HG02973 (cell line): ENCODE results near the gene RRP1B.
"Not testable (repeated sequence)": the region's sequence is repeated elsewhere in the genome, so short reads cannot be mapped to it uniquely, and the experiment has no call there.

Experiments
- ATAC-seq: cut with Tn5 transposase; IDR thresholded peaks from one replicate; pipeline ENCODE4 v1.9.1; 2021; ENCODE audit warnings: moderate library complexity; ENCODE audit not compliant: unreplicated experiment

Gene RRP1B, protein sequence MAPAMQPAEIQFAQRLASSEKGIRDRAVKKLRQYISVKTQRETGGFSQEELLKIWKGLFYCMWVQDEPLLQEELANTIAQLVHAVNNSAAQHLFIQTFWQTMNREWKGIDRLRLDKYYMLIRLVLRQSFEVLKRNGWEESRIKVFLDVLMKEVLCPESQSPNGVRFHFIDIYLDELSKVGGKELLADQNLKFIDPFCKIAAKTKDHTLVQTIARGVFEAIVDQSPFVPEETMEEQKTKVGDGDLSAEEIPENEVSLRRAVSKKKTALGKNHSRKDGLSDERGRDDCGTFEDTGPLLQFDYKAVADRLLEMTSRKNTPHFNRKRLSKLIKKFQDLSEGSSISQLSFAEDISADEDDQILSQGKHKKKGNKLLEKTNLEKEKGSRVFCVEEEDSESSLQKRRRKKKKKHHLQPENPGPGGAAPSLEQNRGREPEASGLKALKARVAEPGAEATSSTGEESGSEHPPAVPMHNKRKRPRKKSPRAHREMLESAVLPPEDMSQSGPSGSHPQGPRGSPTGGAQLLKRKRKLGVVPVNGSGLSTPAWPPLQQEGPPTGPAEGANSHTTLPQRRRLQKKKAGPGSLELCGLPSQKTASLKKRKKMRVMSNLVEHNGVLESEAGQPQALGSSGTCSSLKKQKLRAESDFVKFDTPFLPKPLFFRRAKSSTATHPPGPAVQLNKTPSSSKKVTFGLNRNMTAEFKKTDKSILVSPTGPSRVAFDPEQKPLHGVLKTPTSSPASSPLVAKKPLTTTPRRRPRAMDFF

DNA sequence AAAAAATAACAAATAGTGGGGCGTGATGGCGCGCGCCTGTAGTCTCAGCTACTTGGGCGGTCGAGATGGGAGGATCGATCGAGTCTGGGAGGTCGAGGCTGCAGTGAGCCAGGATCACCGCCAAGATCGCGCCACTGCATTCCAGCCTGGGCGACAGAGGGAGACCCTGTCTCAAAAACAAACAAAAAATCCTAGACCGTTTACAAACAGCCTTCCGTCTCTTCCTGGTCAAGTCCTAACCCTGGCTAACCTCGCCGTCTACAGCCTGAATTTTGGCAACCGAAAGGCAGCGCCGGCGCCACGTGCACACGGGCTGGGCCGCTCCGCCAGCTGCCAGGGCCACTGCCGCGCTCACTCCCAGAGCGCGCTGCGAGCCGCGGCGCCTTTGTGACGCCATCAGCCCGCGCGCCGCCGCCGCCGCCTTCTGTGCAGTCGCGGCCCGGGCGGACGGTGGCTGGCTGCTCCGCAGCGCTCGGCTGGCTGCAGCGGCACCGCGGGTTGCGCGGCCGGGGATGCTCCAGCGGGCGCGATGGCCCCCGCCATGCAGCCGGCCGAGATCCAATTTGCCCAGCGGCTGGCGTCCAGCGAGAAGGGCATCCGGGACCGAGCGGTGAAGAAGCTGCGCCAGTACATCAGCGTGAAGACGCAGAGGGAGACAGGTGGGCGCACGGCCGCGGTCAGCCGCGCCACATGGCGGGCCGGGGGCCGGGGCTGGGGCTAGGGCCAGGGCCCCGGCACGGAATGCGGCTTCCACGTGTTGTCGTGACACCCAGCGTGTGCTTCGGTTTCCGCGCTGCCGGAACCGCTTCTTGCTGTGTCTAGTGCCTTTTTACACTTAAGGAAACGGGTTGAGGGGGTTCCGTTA is at the start of gene RRP1B, which contains the start of gene HSF2BP:
TSS of gene RRP1B (plus strand) at position 425 of the 865 bp plus-strand sequence. CDS start at position 530, 105 bp downstream.
TSS of gene HSF2BP (minus strand) at position 353 of the 865 bp plus-strand sequence. CDS start 1,392 bp downstream, outside the sequence.
- ATAC-seq: peak; percentile 62

DNA sequence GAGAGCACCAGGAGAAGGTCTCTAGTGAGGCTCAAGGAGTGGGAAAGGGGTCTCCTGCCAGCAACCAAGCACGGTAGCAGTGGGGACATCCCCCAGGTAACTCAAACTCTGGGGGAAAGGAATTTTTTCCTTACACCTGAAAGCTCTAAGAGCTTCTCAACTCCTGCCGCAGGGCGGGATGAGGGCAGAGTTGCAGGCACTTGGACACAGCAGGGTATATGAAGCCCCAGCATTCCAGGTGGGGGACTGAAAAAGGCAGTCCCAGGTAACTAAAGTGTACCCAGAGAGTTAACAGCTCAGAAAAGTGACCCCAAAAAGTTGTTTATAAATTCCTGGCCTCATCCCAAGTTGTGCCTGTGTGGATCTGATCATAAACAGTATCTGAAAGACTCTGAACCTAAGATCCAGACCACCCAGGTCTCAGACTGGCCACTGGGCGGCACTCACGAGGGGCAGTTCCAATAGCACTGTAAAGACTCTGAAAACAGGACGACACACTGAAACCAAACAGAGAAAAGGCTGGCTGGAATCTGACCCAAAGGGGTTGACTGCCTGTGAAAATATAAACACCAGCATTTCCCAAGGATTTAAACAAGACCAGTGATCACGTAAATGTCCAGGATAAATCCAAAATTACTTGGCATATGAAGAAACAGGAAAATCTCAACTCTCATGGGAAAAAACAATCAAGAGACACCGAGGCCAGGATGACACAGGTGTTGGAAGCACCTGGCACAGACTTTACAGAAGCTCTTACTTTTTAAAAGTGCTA is 47.6 kb upstream of the RRP1B start:
- ATAC-seq: no peak

GRCh38 chr21:43613755-43614638 is 45.4 kb upstream of the RRP1B start:
- no peak for ATAC-seq

DNA sequence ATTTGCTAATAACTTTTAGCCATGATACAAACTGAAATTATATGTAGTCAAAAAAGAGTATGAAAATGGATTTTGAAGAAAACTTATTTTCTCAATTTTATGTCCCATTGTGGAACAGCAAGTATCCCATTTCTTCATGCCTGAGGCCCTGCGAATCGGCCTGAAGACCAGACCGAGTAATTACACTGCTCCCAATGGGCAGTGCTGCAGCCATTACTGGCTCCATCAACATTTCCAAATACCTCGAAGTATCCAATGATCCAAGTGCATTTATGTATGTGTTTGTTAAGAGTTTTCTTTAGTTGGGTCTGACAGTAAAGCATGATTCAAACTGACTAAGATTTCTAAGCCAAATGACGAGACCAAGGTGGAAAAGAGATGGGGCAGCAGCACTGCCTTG is 44.5 kb upstream of the RRP1B start:
- ATAC-seq: no peak

- not testable (repeated sequence) for ATAC-seq
Observed at GRCh38 chr21:43616861-43617260, 42.5 kb upstream of the RRP1B start.

- ATAC-seq: no peak
Observed at GRCh38 chr21:43618940-43619339, 40.4 kb upstream of the RRP1B start.

DNA sequence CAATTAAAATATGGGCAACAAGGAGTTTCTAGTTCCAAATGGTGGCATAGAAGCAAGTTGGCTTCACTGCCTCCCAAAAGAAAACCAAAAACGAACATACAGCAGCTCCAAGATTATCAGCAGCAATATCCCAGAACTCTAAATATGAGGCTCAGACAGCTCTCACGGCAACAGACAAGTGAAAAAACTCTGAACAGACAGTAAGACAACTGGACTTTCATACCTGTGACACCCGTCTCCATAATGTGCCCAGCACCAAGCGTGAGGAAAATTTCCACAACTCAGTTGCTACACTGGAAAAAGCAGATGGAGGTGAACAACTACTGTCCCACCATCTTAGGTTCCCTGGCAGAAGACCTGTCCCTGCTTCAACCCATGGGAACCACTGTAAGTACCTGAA is 40.0 kb upstream of the RRP1B start:
- ATAC-seq: no peak

- no peak for ATAC-seq
Observed at GRCh38 chr21:43619856-43620255, 39.5 kb upstream of the RRP1B start.

DNA sequence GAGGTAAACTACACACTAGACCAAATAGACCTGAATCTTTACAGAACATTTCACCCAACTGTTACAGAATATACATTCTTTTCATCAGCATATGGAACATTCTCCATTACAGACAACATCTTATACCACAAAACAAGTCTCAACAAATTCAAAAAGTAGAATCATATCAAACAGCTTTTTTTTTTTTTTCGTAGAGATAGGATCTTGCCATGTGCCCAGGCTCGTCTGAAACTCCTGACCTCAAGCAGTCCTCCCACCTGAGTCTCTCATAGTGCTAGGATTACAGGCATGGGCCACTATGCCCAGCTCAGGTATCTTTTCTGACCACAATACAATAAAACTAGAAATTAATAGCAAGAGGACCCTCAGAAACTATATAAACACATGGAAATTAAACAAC is 36.6 kb upstream of the RRP1B start:
- ATAC-seq: no peak

GRCh38 chr21:43623588-43623987 is 35.8 kb upstream of the RRP1B start:
- ATAC-seq: no peak

GRCh38 chr21:43624339-43624738 is 35.0 kb upstream of the RRP1B start:
- no peak for ATAC-seq

DNA sequence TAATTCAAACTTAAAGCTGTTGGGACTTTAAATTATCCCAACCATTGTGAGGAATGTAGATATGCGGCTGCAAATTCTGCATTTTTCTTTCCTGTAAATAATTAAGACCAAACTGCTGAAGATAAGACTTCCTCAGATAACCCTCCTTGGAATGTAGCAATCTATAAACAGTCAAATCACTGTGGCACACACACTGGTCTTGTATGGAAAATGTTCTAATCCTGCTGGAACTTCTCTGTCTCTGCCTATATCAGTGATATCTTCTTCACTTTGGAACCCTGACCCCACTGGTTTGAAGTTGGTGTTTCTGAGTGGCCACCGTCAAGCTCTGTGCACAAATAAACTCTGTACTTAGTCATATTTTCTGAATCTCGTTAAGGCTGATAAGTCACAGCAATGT is 33.0 kb upstream of the RRP1B start:
- ATAC-seq: no peak

DNA sequence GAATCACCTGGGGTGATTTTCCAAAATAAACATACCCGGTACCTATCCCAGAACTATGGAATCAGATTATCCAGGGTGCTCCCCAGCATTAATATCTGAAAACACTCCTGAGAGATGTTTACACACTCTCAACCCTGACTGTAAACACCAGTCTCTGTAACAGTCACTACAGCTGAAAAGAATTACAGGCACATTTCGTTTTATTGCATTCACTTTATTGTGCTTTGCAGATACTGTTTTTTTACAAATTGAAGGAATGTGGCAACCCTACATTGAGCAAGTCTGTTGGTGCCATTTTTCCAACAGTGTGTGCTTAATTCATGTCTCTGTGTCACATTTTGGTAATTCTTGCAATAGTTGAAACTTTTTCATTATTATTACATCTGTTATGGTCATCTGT is 31.8 kb upstream of the RRP1B start:
- no peak for ATAC-seq

DNA sequence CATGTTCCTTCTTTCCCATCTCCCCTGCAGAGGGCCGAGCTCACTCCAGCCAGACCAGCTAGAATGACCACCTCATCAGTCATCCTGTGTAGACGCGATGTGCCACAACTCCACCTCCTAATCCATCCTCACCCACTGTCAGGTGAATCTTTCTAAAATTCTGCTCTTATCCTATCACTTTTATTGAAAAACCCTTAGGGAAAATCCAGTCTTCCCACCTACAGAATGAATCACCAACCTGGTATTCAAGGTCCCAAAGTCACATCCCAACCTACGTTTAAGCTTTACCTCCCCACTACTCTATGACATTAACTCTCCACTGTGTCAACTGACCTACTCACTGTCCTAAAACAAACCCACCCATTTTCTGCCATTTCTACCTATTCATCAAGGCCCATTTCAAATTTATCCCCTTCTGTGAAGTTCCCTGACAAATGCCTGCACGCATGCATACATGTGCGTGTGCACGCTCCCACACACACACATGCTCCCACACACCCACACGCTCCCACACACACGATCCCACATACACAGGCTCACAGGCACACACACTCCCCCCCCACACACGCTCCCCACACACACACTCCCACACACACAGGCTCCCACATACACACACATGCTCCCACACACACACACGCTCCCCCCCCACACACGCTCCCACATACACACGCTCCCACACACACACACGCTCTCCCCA is 27.8 kb upstream of the RRP1B start:
- ATAC-seq: no peak

DNA sequence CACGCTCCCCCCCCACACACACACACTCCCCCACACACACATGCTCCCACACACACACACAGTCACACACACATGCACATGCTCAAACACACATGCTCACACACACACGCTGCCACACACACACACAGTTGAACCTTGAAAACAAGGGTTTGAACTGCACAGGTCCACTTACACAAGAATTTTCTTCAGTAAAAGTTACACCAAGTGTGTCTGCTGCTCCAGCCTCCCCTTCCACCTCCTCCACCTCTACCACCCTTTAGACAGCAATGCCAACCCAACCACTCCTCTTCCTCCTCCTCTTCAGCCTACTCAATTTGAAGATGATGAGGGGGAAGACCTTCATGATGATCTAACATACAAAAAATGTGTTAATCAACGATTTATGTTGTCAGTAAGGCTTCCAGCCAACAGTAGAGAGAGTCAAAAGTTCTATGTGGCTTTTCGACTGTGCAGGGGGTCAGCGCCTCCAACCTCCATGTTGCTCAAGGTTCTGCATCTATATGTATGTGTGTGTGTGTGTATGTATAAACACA is 26.9 kb upstream of the RRP1B start:
- ATAC-seq: no peak

- ATAC-seq: no peak
Observed at GRCh38 chr21:43634618-43635017, 24.7 kb upstream of the RRP1B start.

DNA sequence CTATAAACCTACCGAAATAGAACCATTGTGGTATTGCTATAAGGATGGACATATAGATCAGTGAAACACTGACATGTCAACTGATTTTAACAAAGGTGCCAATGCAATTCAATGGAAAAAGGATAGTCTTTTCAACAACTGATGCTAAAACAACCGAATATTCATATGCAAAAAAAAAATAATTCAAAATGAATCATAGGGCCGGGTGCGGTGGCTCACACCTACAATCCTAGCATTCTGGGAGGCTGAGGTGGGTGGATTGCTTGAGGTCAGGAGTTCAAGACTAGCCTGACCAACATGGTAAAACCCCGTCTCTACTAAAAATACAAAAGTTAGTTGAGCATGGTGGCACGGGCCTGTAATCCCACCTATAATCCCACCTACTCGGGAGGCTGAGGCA is 23.9 kb upstream of the RRP1B start:
- ATAC-seq: no peak

- ATAC-seq: no peak
Observed at GRCh38 chr21:43637530-43638158, 21.7 kb upstream of the RRP1B start.
